Hypothalamus (tissue), 51 donors: ENCODE data around the gene TPTE.
"Not testable (repeated sequence)": the region's sequence is repeated elsewhere in the genome, so short reads cannot be mapped to it uniquely, and the experiment has no call there.

ENCODE experiments used
- DNase-seq, 51 donors: peaks; one replicate each; lab custom pipeline; 2025; lab: John Stamatoyannopoulos, UW

TPTE gene

GRCh38 chr21:10521091-10521598 is at the start of gene TPTE:
TPTE (plus strand) TSS chr21:10521583; CDS start chr21:10538724, 17,141 bp downstream.
- DNase-seq: no peak

- DNase-seq: not testable (repeated sequence)
Observed at GRCh38 chr21:10471999-10472398, 49.4 kb upstream of the TPTE start.

DNA sequence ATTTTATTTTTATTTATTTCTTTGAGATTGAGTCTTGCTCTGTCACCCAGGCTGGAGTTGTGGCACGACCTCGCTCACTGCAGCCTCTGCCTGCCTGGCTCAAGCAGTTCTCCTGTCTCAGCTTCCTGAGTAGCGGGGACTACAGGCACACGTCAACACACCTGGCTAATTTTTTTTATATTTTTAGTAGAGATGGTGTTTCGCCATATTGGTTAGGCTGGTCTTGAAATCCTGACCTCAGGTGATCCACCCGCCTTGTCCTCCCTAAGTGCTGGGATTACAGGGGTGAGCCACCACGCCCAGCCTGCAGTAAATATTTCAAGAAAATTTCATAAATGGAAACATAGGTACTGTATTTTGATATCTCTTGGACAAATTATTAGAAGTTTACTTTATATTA is 43.6 kb upstream of the TPTE start:
- not testable (repeated sequence) for DNase-seq

DNA sequence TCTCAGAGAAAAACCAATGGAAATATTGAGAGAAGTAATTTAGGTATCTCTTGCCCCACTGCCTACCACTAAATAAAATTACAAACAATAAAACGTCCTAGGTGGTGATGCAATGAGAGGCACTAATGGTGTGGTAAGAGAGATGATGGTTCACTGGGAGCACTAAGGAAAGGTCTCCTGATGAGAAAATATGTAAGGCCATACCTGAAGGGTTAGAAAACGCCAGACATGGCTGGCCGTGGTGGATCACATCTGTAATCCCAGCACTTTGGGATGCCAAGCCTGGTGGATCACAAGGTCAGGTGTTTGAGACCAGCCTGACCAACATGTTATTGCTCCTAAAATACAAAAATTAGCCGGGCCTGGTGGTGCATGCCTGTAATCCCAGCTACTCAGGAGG is 41.5 kb upstream of the TPTE start:
- not testable (repeated sequence) for DNase-seq

GRCh38 chr21:10484864-10485263 is 36.5 kb upstream of the TPTE start:
- DNase-seq: not testable (repeated sequence)

GRCh38 chr21:10490453-10490852 is 30.9 kb upstream of the TPTE start:
- not testable (repeated sequence) for DNase-seq

DNA sequence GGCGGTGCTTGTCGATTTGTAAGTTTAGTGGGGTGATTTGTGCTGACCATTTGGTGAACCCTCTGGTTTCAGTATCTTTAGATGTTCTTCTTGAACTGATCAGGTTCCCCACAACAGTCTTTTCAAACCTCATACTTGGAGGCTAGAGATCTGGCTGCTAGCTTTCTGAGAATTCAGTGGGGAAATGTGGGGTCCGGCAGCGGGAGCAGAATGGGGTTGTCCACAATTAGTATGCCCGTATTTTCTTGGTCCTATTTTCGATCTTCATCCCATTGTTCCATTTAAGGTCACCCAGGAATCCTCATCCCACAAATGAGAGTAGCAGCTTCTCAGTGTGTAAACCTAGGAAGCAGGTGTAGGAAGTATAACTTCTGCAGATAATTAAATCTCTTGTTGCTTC is 10.3 kb upstream of the TPTE start:
- no peak for DNase-seq

DNA sequence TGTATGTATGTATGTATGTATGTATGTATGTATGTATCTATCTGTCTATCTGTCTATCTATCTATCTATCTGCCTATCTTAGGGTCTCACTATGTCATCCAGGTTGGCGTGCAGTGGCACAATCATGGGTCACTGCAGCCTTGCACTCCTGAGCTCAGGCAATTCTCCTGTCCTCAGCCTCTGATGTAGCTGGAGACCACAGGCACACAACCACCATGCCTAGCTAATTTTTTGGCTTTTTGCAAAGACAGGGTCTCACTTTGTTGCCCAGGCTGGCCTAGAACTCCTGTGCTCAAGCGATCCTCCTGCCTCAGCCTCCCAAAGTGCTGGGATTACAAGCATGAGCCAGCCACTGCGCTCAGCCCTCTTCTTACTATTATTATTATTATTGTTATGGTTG is 4.5 kb upstream of the TPTE start:
- DNase-seq: not testable (repeated sequence)

DNA sequence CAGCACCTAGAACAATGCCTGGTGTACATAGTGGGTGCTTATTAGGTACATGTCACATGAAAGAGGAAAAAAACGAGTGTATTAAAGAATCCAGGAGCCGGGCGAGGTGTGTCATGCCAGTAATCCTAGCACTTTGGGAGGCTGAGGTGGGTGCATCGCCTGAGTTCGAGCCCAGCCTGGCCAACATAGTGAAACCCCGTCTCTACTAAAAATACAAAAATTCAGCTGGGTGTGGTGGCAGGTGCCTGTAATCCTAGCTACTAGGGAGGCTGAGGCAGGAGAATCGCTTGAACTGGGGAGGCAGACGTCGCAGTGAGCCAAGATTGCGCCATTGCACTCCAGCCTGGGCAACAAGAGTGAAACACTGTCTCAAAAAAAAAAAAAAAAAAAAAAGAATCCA is 3.5 kb upstream of the TPTE start:
- not testable (repeated sequence) for DNase-seq

DNA sequence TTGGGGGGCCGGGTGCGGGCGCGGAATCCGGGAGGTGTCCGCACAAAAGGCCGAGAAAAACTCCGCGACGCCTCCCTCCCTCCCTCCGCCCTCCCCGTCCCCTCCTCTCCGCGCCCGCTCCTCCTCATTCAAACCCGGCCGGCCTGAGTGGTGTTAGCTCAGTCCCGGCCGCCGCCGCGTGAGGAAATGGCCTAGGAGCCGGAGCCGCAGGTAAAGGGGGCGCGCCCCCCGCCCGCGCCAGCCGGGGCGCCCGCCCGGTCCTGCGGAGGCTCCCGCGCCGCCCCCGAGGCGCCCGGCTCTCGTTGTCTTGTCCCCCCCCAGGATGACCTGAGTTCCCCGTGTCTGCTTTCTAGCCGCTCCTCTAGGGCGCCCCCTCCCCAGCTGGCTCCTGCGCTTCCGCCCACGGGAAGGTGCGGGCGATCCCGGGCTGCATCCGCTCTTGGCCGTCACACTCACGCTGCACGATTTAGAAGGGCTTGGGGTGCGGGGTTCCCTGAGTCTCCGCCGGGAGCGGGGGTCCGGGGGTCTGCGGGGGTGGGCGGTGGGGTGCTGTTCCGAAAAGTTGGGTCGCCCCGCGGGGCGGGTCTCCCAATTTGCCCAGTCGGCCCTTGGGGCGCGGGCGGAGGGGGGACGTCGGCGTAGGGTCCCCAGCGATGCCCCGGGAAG is 585 bp downstream of the TPTE start:
- not testable (repeated sequence) for DNase-seq

DNA sequence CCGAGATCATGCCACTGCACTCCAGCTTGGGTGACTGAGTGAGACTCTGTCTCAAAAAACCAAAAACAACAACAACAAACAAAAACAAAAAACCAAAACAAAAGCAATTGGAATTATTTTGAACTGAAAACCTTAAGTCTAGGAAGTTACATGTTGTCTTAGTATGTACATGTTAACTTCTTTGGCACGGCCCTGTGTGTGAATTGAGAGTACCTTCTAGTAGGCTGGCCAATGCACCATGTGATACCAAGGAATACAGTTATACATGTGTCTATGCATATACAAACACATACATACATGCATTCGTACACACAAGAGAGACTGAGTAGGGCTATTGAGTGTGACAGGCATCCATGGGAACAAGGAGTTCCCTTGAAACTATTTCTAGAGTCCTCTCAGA is 18.6 kb downstream of the TPTE start:
- DNase-seq: no peak

DNA sequence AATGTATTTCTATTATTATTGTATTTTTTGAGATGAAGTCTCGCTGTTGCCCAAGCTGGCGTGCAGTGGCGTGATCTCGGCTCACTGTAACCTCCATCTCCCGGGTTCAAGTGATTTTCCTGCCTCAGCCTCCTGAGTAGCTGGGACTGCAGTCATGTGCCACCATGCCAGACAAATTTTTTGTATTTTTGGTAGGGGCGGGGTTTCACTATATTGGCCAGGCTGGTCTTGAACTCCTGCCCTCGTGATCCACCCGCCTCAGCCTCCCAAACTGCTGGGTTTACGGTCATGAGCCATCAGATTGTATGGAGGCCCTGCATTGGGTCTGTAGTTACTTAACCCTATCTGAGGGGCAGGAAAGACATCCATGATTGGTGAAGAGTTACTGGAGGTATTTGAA is 23.0 kb downstream of the TPTE start:
- not testable (repeated sequence) for DNase-seq

DNA sequence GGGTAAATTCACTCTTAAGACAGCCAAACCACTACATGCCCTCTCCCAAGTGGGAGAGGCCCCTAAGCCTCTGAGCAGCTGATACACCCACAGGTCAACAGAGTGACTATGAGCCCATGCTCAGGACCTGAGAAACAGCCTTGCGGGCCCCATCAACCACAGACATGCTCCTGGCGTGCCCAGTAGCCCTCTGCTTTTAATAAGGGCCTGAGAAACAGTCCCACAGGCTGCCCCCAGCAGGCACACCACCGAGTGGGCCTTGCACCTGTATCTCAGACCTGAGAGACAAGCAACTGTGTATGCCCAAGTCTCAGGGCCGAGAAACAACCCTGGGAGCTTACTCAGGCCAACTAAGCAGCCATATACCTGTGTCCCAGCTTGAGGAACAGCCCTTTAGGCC is 26.5 kb downstream of the TPTE start:
- DNase-seq: not testable (repeated sequence)

DNA sequence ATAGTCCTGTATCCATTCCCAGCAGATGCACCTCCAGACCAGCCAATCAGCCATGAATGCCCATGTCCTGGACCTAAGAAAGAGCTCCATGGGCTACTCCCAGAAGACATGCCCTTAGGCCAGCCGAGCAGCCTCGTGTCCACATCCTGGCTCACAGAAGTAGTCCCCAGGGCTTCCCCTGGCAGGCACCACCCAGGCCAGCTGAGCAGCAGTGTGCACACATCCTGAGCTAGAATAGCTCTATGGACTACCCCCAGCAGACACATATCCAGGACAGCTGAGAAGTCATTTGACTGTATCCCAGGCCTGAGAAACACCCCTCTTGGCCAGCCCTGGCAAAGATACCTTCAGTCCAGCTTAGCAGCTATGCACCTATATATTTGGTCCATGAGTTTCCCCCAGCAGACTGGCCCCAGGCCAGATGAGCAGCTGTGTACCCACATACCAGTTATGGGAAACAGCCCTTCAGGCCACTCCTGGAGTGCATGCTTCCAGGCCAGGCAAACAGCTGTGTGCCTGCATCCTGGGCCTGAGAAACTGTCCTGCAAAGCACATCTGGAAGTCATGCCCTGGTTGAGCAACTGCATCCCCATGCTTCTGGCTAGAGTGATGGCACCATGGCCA is 27.1 kb downstream of the TPTE start:
- not testable (repeated sequence) for DNase-seq

GRCh38 chr21:10570803-10571202 is 49.4 kb downstream of the TPTE start:
- not testable (repeated sequence) for DNase-seq

DNA sequence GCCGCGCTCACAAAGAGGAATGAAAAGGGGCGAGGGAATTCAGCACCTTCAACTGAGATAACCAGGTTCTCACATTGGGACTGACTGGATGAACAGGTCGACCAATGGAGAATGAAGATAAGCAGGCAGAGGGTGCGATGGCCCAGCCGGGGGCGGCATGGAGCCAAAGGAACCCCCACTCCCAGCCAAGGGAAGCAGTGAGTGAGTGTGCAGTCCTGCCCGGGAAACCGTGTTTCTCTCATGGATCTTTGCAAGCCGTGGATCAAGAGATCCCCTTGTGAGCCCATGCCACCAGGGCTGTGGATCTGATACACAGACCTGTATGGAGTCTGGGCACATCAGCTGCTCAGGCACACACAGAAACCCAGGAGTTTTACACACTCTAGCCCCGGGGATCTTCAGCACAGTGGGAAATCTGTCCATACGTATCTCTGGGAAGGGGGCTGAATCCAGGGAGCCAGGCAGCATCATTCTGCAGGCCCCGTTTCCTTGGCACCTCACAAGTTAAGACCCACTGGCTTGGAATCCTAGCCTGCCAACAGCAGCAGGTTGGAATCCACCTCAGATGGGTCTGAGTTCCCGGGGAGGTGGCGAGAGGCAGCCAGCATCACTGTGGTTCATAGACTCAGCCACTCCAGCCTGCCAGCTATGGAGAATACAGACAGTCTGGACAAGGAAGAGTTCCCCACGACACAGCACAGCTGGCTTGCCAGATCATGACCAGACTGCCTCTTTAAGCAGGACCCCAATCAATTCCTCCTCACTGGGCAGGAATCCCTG is 53.3 kb downstream of the TPTE start:
- not testable (repeated sequence) for DNase-seq

DNA sequence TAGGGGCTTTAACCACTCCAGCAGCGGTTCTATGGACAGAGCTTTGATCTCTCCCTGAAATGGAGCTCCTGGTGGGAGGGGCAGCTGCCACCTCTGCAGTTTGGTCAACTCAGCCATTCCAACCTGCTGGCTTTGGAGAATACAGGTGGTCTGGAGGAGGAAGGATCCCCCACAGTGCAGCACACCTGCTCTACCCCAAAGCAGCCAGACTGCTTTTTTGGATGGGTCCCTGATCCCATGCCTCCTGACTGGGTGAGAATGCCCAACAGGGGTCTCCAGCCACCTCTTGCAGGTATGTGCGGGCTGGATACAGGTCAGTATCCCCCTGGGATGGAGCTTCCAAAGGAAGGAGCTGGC is 53.9 kb downstream of the TPTE start:
- DNase-seq: no peak

GRCh38 chr21:10578910-10579309 is 57.5 kb downstream of the TPTE start:
- not testable (repeated sequence) for DNase-seq

DNA sequence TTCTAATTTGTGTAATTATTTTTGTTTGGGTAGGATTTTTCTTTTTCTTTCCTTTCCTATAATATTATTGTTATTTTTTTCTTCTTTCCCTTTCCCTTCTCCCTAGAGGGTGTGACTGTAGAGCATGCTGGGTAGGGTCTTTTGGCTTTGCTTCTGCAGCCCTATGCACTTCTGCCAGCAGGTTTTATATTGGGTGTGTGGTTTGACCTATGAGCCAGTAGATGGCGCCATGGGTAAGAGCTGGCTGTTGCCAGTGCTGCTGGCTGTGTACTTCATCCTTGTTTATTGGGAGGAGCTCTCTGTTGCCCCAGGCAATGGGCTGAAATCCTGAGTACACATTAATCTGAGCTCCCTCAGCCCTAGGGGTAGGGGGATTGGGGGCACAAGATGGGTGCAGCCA is 67.7 kb downstream of the TPTE start:
- DNase-seq: not testable (repeated sequence)

DNA sequence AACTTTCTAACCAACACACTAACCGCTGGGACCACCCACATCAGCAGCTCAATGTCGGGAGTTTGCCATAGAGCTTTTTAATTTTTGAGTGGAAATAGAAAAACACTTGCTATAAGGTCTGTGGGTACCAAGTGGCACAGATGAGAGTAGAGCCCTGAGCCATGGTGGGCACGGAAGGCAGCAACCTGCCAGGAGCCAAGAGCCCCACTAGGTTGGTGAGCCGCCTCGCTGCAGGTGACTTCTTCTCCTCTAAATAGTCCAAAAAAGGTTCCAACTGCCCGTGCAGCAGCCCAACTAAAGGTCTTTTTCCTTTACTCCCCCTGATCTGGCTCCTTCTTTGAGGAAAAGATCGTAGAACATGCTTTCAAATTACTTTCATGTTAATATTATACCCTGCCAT is 85.7 kb downstream of the TPTE start:
- not testable (repeated sequence) for DNase-seq

- DNase-seq: not testable (repeated sequence)
Observed at GRCh38 chr21:10614285-10614684, 92.9 kb downstream of the TPTE start.
